Lower leg skin (tissue), 4 donors: ENCODE data around the gene TMEM81. TPM values are rescaled to one million over a fixed set of nuclear protein-coding genes. Genes with fewer than 3 reads are reported as not detected.

Experiments
- DNase-seq, 2 donors: peaks; one replicate each; pipeline ENCODE4 v3.0.0-alpha.2; 2019; ENCODE audit warnings: low spot score in 2 of 2
- H3K4me3 ChIP-seq: fragments of 200-600 bp; sonication (generic); 2 replicates; pipeline ENCODE4 v1.5.1; 2017; ENCODE audit warnings: mild to moderate bottlenecking, low read depth; ENCODE audit not compliant: poor library complexity, severe bottlenecking
- CTCF ChIP-seq, 3 donors: fragments of 450-650 bp; IDR thresholded peaks; one replicate each; pipeline ENCODE4 v1.5.1; 2016; ENCODE audit warnings: antibody characterized with exemption in 3 of 3, mild to moderate bottlenecking in 3 of 3, moderate library complexity in 2 of 3
- POLR2A ChIP-seq, 2 donors: fragments of 450-650 bp; IDR thresholded peaks; one replicate each; pipeline ENCODE4 v1.6.1; 2016 to 2017; ENCODE audit warnings: antibody characterized with exemption in 2 of 2, mild to moderate bottlenecking in 1 of 2, moderate library complexity in 1 of 2
- WGBS, 2 donors: methylation state at CpG; one replicate each; pipeline ENCODE4 v1.1.5; 2018; 5-methylcytosine and 5-hydroxymethylcytosine counted together
- intact Hi-C: fragments of 100-400 bp; cut with DNase I; formaldehyde crosslinking; loops from one replicate; pipeline ENCODE4 v1.15.0; 2023; ENCODE audit warnings: low total_unique reads
- total RNA-seq, 4 donors: library from RNA; depleted of rRNA; stranded (reverse); fragments of >200 nt; gene quantifications; one replicate each; pipeline ENCODE4 v1.1.0, GENCODE V29; 2016

The TMEM81 gene
- total RNA-seq, 4 donors from 2014 or later = 2.3 to 2.8 (median 2.6) TPM

- intact Hi-C loops = no loop called here
- H3K4me3 ChIP-seq = no peak overlapping the region
- DNase-seq = no peak
- WGBS, 2 donors = 88 to 93% methylated on average over 14 to 19 of the region's 19 CpGs
- TF ChIP-seq CTCF (IDR thresholded peaks at IDR 0.05) = no peak
- no peak for TF ChIP-seq POLR2A (IDR thresholded peaks at IDR 0.05)
Measured at GRCh38 chr1:205057808-205058575, 26.3 kb downstream of the TMEM81 start.

- intact Hi-C loops = no loop called here
- H3K4me3 ChIP-seq = no peak overlapping the region
- TF ChIP-seq CTCF (IDR thresholded peaks at IDR 0.05) (no peak), POLR2A (IDR thresholded peaks at IDR 0.05) (no peak)
- 93% methylated on average over 6 of the region's 6 CpGs for WGBS, 2 donors
- no peak for DNase-seq
Measured at GRCh38 chr1:205056956-205057568, 27.2 kb downstream of the TMEM81 start.

- TF ChIP-seq CTCF (IDR thresholded peaks at IDR 0.05) (no peak), POLR2A (IDR thresholded peaks at IDR 0.05) (no peak)
- 73 to 76% methylated on average over 13 of the region's 13 CpGs for WGBS, 2 donors
- H3K4me3 ChIP-seq = no peak overlapping the region
- intact Hi-C loops = no loop called here
- DNase-seq = no peak
Measured at GRCh38 chr1:205056188-205056611, 28.1 kb downstream of the TMEM81 start.

GRCh38 chr1:205054013-205054412, 30.2 kb downstream of the TMEM81 start:
- no peak overlapping the region for H3K4me3 ChIP-seq

GRCh38 chr1:205053296-205053695, 31.0 kb downstream of the TMEM81 start:
- intact Hi-C loops = no loop called here
- WGBS, 2 donors = 92 to 94% methylated on average over 5 of the region's 5 CpGs
- TF ChIP-seq POLR2A (IDR thresholded peaks at IDR 0.05) (no peak), CTCF (IDR thresholded peaks at IDR 0.05) (no peak)
- H3K4me3 ChIP-seq = no peak overlapping the region
- DNase-seq = no peak

More at GRCh38 chr1:205054013-205054412, 30.2 kb downstream of the TMEM81 start:
- TF ChIP-seq POLR2A (IDR thresholded peaks at IDR 0.05) = no peak
- TF ChIP-seq CTCF (IDR thresholded peaks at IDR 0.05) = no peak
- DNase-seq = no peak
- WGBS, 2 donors = 44 to 46% methylated on average over 7 of the region's 7 CpGs
- intact Hi-C loops = no loop called here
